Mammary epithelial cell (primary cell): Measurements from ENCODE around the gene MTREX.

ENCODE experiments used
- CTCF ChIP-seq, 2 donors: IDR thresholded peaks in 1 of 2; conservative IDR thresholded peaks in 1 of 2; 2 replicates each; pipeline ENCODE4 v1.5.1; 2011 to 2012; ENCODE audit warnings: inconsistent platforms in 2 of 2, low read length in 2 of 2, mild to moderate bottlenecking in 2 of 2, control low read depth in 1 of 2, low read depth in 1 of 2; ENCODE audit not compliant: insufficient read depth in 1 of 2; ENCODE audit errors: extremely low read depth in 1 of 2
- EZH2 ChIP-seq: IDR thresholded peaks from 2 replicates; pipeline ENCODE4 v1.6.1; 2012; ENCODE audit warnings: low read length, inconsistent platforms, borderline replicate concordance

- no peak for TF ChIP-seq CTCF (conservative IDR thresholded peaks at IDR 0.05 in 1 of 2, IDR thresholded peaks at IDR 0.05 in 1 of 2; ENCODE audit: extremely low read depth in 1 of 2, insufficient read depth in 1 of 2, low read depth in 1 of 2, low read length in 2 of 2)
- no peak for TF ChIP-seq EZH2
Measured at GRCh38 chr5:55384072-55384471, 76.3 kb downstream of the MTREX start.
